ENCODE results near the gene TBL1X. TPM values are rescaled to one million over a fixed set of nuclear protein-coding genes. Genes with fewer than 3 reads are reported as not detected.

Gene TBL1X
- total and polyA plus RNA-seq, 12 donors = 1.8 to 14.1 (median 9.8) TPM

DNA sequence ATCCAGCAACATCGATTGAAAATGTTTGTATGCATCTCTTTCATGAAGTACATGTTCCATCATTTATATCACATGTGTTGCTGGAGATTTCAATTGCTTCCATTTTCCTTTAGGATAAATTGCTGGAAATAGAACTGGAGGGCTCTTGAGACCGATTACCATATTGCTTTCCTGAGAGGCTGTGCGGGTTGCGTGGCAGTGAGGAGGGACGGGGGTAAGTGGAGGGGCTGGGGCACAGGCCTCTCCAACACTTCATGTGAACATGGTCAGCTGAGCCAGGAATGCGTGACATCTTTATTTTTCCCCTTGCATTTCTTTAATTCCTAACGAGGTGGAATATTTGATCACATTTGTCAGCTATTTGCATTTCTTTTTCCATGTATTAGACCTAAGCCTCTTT, 144.6 kb downstream of the TBL1X start:
- ATAC-seq = no peak
- Histone ChIP-seq H3K4me1 (peaks cover 0 to 23% (median 0%) of the 10 kb centered on the region in 9 donors), H3K9me3 (peaks cover 0 to 3% (median 0%) of the 10 kb centered on the region in 11 donors), H3K27me3 (no peaks in the 10 kb centered on the region), H3K27ac (no peak overlapping the region), H3K36me3 (no peaks in the 10 kb centered on the region), H3K4me3 (no peak overlapping the region)
- DNase-seq = no peak
- TF ChIP-seq CTCF (IDR thresholded peaks at IDR 0.05) = no peak
- 83 to 92% methylated on average over 7 of the region's 7 CpGs for WGBS, 2 donors
- intact Hi-C loops (cut with DNase I) = no loop called here

GRCh38 chrX:9609987-9610386, 145.1 kb downstream of the TBL1X start:
- no peaks in the 10 kb centered on the region for H3K36me3 ChIP-seq
- H3K9me3 ChIP-seq = peaks cover 0 to 3% (median 0%) of the 10 kb centered on the region in 11 donors
- H3K4me1 ChIP-seq = peaks cover 0 to 21% (median 0%) of the 10 kb centered on the region in 9 donors
- H3K27me3 ChIP-seq = no peaks in the 10 kb centered on the region
- H3K4me3 ChIP-seq = no peak overlapping the region
- intact Hi-C loops (cut with DNase I) = no loop called here
- TF ChIP-seq CTCF (IDR thresholded peaks at IDR 0.05) = no peak
- DNase-seq (no peak), ATAC-seq (no peak)
- H3K27ac ChIP-seq = no peak overlapping the region
- WGBS, 2 donors = 79 to 84% methylated on average over 3 of the region's 3 CpGs

- DNase-seq (no peak), ATAC-seq (no peak)
- H3K9me3 ChIP-seq = peaks cover 0 to under 1% (median 0%) of the 10 kb centered on the region in 11 donors
- H3K27me3 ChIP-seq = no peaks in the 10 kb centered on the region
- intact Hi-C loops (cut with DNase I) = no loop called here
- no peak overlapping the region for H3K4me3 ChIP-seq
- H3K4me1 ChIP-seq = peaks cover 0 to 16% (median 0%) of the 10 kb centered on the region in 9 donors
- TF ChIP-seq CTCF (IDR thresholded peaks at IDR 0.05) = no peak
- no peaks in the 10 kb centered on the region for H3K36me3 ChIP-seq
- 35 to 46% methylated on average over 5 of the region's 5 CpGs for WGBS, 2 donors
- no peak overlapping the region for H3K27ac ChIP-seq
These were observed 146.0 kb downstream of the TBL1X start for GRCh38 chrX:9610771-9611392.

GRCh38 chrX:9611436-9612145, 146.7 kb downstream of the TBL1X start:
- no peak for TF ChIP-seq CTCF (IDR thresholded peaks at IDR 0.05)
- WGBS, 2 donors = 89 to 92% methylated on average over 16 of the region's 16 CpGs

More at GRCh38 chrX:9611436-9612145, 146.7 kb downstream of the TBL1X start:
- no peaks in the 10 kb centered on the region for H3K9me3 ChIP-seq
- ATAC-seq (no peak), DNase-seq (no peak)
- peaks cover 0 to 16% (median 0%) of the 10 kb centered on the region in 9 donors for H3K4me1 ChIP-seq
- H3K4me3 ChIP-seq = no peak overlapping the region
- H3K36me3 ChIP-seq = no peaks in the 10 kb centered on the region
- intact Hi-C loops (cut with DNase I) = no loop called here
- no peak overlapping the region for H3K27ac ChIP-seq
- H3K27me3 ChIP-seq = no peaks in the 10 kb centered on the region
